Muscle layer of colon (tissue), 2 donors: Measurements from ENCODE around the gene BRD7.

ENCODE experiments used
- H3K27ac ChIP-seq: one replicate; pipeline ENCODE4 v1.7.0; 2013; ENCODE audit warnings: low read depth, mild to moderate bottlenecking, low read length, moderate library complexity
- H3K27me3 ChIP-seq, 2 donors: one replicate each; pipeline ENCODE4 v1.7.0; 2013; ENCODE audit warnings: low read length in 2 of 2, mild to moderate bottlenecking in 2 of 2; ENCODE audit not compliant: insufficient read depth in 2 of 2, control insufficient read depth in 1 of 2
- H3K36me3 ChIP-seq: one replicate; pipeline ENCODE4 v1.7.0; 2013; ENCODE audit warnings: mild to moderate bottlenecking, low read length; ENCODE audit not compliant: insufficient read depth
- H3K4me1 ChIP-seq: one replicate; pipeline ENCODE4 v1.7.0; 2013; ENCODE audit warnings: mild to moderate bottlenecking, low read length; ENCODE audit not compliant: insufficient read depth
- H3K4me3 ChIP-seq, 2 donors: one replicate each; pipeline ENCODE4 v1.7.0; 2013; ENCODE audit warnings: low read length in 2 of 2, low read depth in 1 of 2, mild to moderate bottlenecking in 1 of 2, moderate library complexity in 1 of 2
- H3K9ac ChIP-seq: one replicate; pipeline ENCODE4 v1.7.0; 2013; ENCODE audit warnings: low read length
- H3K9me3 ChIP-seq: one replicate; pipeline ENCODE4 v1.7.0; 2013; ENCODE audit warnings: mild to moderate bottlenecking, low read length
- donor health status: abdominal sarcoma.
- donor health status: Adenocarcinoma of cecum.

Gene BRD7

GRCh38 chr16:50298075-50298460 lies 70.7 kb downstream of the BRD7 start:
- Histone ChIP-seq H3K9ac (no peak overlapping the region), H3K4me1 (no peaks in the 10 kb centered on the region), H3K4me3 (no peak overlapping the region), H3K36me3 (peaks cover 4% of the 10 kb centered on the region), H3K9me3 (no peaks in the 10 kb centered on the region), H3K27me3 (no peaks in the 10 kb centered on the region), H3K27ac (no peak overlapping the region)

- H3K9ac ChIP-seq = no peak overlapping the region
- peaks cover 4% of the 10 kb centered on the region for H3K36me3 ChIP-seq
- no peak overlapping the region for H3K4me3 ChIP-seq
- no peaks in the 10 kb centered on the region for H3K4me1 ChIP-seq
- no peaks in the 10 kb centered on the region for H3K9me3 ChIP-seq
- no peak overlapping the region for H3K27ac ChIP-seq
- H3K27me3 ChIP-seq = no peaks in the 10 kb centered on the region
These were observed 71.3 kb downstream of the BRD7 start for GRCh38 chr16:50297301-50298074.

- Histone ChIP-seq H3K27me3 (no peaks in the 10 kb centered on the region), H3K36me3 (peaks cover 4% of the 10 kb centered on the region), H3K4me1 (no peaks in the 10 kb centered on the region)
These were observed 72.0 kb downstream of the BRD7 start for GRCh38 chr16:50296807-50297206.

GRCh38 chr16:50295541-50296132 lies 73.2 kb downstream of the BRD7 start:
- peaks cover 4% of the 10 kb centered on the region for H3K36me3 ChIP-seq
- no peak overlapping the region for H3K27ac ChIP-seq
- no peaks in the 10 kb centered on the region for H3K9me3 ChIP-seq
- H3K9ac ChIP-seq = no peak overlapping the region
- no peak overlapping the region for H3K4me3 ChIP-seq
- no peaks in the 10 kb centered on the region for H3K27me3 ChIP-seq
- no peaks in the 10 kb centered on the region for H3K4me1 ChIP-seq

More at GRCh38 chr16:50296807-50297206, 72.0 kb downstream of the BRD7 start:
- no peak overlapping the region for H3K27ac ChIP-seq
- no peak overlapping the region for H3K4me3 ChIP-seq
- H3K9ac ChIP-seq = no peak overlapping the region
- no peaks in the 10 kb centered on the region for H3K9me3 ChIP-seq

GRCh38 chr16:50294955-50295354 lies 73.8 kb downstream of the BRD7 start:
- no peak overlapping the region for H3K27ac ChIP-seq
- H3K4me3 ChIP-seq = no peak overlapping the region
- no peaks in the 10 kb centered on the region for H3K4me1 ChIP-seq
- H3K9ac ChIP-seq = no peak overlapping the region
- H3K36me3 ChIP-seq = peaks cover 4% of the 10 kb centered on the region
- no peaks in the 10 kb centered on the region for H3K27me3 ChIP-seq
- H3K9me3 ChIP-seq = no peaks in the 10 kb centered on the region

GRCh38 chr16:50293994-50294855 lies 74.6 kb downstream of the BRD7 start:
- Histone ChIP-seq H3K27ac (no peak overlapping the region), H3K4me3 (no peak overlapping the region), H3K4me1 (no peaks in the 10 kb centered on the region), H3K9me3 (no peaks in the 10 kb centered on the region), H3K36me3 (peaks cover 4% of the 10 kb centered on the region), H3K9ac (no peak overlapping the region), H3K27me3 (no peaks in the 10 kb centered on the region)

GRCh38 chr16:50293041-50293783 lies 75.6 kb downstream of the BRD7 start:
- Histone ChIP-seq H3K4me1 (no peaks in the 10 kb centered on the region), H3K9ac (no peak overlapping the region), H3K36me3 (peaks cover 4% of the 10 kb centered on the region), H3K9me3 (no peaks in the 10 kb centered on the region), H3K4me3 (no peak overlapping the region), H3K27ac (no peak overlapping the region), H3K27me3 (no peaks in the 10 kb centered on the region)

- Histone ChIP-seq H3K9ac (no peak overlapping the region), H3K4me3 (no peak overlapping the region), H3K27me3 (no peaks in the 10 kb centered on the region), H3K4me1 (no peaks in the 10 kb centered on the region), H3K9me3 (no peaks in the 10 kb centered on the region), H3K36me3 (peaks cover 4% of the 10 kb centered on the region), H3K27ac (no peak overlapping the region)
These were observed 76.2 kb downstream of the BRD7 start for GRCh38 chr16:50292566-50292948.

GRCh38 chr16:50291719-50292565 lies 76.8 kb downstream of the BRD7 start:
- H3K36me3 ChIP-seq = peaks cover 4% of the 10 kb centered on the region
- H3K9me3 ChIP-seq = no peaks in the 10 kb centered on the region
- H3K4me3 ChIP-seq = no peak overlapping the region
- H3K4me1 ChIP-seq = no peaks in the 10 kb centered on the region
- H3K9ac ChIP-seq = no peak overlapping the region
- no peak overlapping the region for H3K27ac ChIP-seq
- no peaks in the 10 kb centered on the region for H3K27me3 ChIP-seq

- no peaks in the 10 kb centered on the region for H3K27me3 ChIP-seq
- peaks cover 4% of the 10 kb centered on the region for H3K36me3 ChIP-seq
- no peak overlapping the region for H3K27ac ChIP-seq
- H3K9ac ChIP-seq = no peak overlapping the region
- no peaks in the 10 kb centered on the region for H3K4me1 ChIP-seq
- H3K4me3 ChIP-seq = no peak overlapping the region
- H3K9me3 ChIP-seq = no peaks in the 10 kb centered on the region
These were observed 77.9 kb downstream of the BRD7 start for GRCh38 chr16:50290856-50291255.
